Stimulated activated CD8-positive, alpha-beta memory T cell treated with anti-CD3 and anti-CD28 coated beads, Interleukin-4, amount 100 ng/mL, for 48 hours (primary cell): ENCODE data around the gene ZCCHC17.

ENCODE experiments used
- DNase-seq: peaks from one replicate; pipeline ENCODE4 v3.0.0-alpha.2; 2020

The ZCCHC17 gene

GRCh38 chr1:31396633-31397351, 100.0 kb downstream of the ZCCHC17 start:
- DNase-seq, result no peak

GRCh38 chr1:31397360-31398095, 100.7 kb downstream of the ZCCHC17 start:
- DNase-seq, result no peak

GRCh38 chr1:31398246-31398645, 101.4 kb downstream of the ZCCHC17 start:
- DNase-seq, result no peak

- DNase-seq, result no peak
Measured at GRCh38 chr1:31399976-31400375, 103.1 kb downstream of the ZCCHC17 start.

- no peak for DNase-seq
Measured at GRCh38 chr1:31400393-31400792, 103.6 kb downstream of the ZCCHC17 start.

- DNase-seq, result no peak
Measured at GRCh38 chr1:31401241-31401640, 104.4 kb downstream of the ZCCHC17 start.

GRCh38 chr1:31405578-31406245, 108.9 kb downstream of the ZCCHC17 start:
- DNase-seq, result no peak

- no peak for DNase-seq
Measured at GRCh38 chr1:31407029-31407626, 110.3 kb downstream of the ZCCHC17 start.

- no peak for DNase-seq
Measured at GRCh38 chr1:31408788-31409318, 112.0 kb downstream of the ZCCHC17 start.

- no peak for DNase-seq
Measured at GRCh38 chr1:31409946-31410858, 113.4 kb downstream of the ZCCHC17 start.

- DNase-seq, result no peak
Measured at GRCh38 chr1:31410871-31411270, 114.0 kb downstream of the ZCCHC17 start.

GRCh38 chr1:31412205-31412604, 115.4 kb downstream of the ZCCHC17 start:
- no peak for DNase-seq

- DNase-seq, result peak; percentile 29
Measured at GRCh38 chr1:31412732-31413404, 116.0 kb downstream of the ZCCHC17 start, which contains the start of gene SERINC2. Gene SERINC2 (plus strand): TSS chr1:31413213. CDS start chr1:31413266, 53 bp downstream.

GRCh38 chr1:31413405-31414001, 116.7 kb downstream of the ZCCHC17 start:
- peak; percentile 30 for DNase-seq
